GM23248 (cell line): Measurements from ENCODE around the gene FAM3D.

Experiments used
- EZH2 ChIP-seq: fragments of 200-600 bp; sonication (generic); IDR thresholded peaks from 2 replicates; pipeline ENCODE4 v1.6.1; 2018; ENCODE audit warnings: antibody characterized with exemption, mild to moderate bottlenecking; ENCODE audit not compliant: insufficient read depth, poor library complexity, severe bottlenecking
- EZH2phosphoT487 ChIP-seq: fragments of 200-600 bp; sonication (generic); IDR thresholded peaks from 2 replicates; pipeline ENCODE4 v1.6.1; 2018; ENCODE audit warnings: antibody characterized with exemption, moderate library complexity, mild to moderate bottlenecking, low read depth; ENCODE audit not compliant: insufficient read depth

DNA sequence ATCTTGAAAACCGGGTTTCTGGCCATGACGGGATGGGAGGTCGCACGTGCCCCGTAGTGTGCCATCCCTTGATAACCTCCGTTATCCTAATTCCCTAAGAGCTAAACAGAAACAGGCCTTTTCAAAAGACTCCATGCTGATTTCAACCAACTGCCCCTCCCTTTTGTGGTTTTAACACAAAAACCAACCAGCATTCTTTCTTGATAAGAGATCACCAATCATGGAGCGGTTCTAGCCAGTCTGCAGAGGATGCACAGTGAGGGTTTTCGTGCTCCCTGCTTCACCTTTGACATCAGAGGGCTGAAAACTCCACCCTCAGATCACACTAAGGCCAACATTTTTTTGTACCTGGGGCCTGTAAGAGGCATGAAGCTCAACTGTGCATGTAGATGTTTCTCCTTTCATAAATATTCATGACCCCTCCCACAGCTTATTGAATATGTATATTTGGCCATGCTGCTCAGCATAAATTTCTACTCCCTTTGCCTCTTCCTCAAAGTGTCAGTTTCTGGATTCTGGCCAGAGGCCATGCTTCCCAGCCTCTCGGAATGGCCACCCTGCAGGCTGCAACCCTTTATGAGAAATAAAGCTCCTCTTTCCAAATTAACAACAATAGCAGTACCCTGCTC lies 41.3 kb downstream of the FAM3D start:
- TF ChIP-seq EZH2: no peak
- no peak for TF ChIP-seq EZH2phosphoT487
